ENCODE data around the gene RASL10B.

DNA sequence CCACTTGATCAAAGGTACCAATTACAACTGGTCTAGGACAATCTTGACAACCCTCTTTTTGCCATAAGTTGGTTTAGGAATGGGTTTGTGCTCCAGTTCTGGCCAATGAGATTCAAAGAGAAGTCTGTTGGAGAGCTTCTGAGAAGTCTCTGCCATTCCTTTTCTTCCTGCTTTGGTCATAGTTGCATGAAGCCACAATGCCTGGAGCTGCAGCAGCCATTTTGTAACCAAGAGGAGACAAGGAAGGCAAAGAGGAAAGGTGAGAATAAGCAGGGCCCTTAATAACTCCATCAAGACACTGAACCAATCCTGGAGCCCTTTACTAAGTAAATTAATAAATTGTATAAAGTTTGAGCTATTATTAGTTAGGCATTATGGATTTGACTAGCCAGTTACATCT, 25.8 kb downstream of the RASL10B start:
- TF ChIP-seq, protein P1, sequence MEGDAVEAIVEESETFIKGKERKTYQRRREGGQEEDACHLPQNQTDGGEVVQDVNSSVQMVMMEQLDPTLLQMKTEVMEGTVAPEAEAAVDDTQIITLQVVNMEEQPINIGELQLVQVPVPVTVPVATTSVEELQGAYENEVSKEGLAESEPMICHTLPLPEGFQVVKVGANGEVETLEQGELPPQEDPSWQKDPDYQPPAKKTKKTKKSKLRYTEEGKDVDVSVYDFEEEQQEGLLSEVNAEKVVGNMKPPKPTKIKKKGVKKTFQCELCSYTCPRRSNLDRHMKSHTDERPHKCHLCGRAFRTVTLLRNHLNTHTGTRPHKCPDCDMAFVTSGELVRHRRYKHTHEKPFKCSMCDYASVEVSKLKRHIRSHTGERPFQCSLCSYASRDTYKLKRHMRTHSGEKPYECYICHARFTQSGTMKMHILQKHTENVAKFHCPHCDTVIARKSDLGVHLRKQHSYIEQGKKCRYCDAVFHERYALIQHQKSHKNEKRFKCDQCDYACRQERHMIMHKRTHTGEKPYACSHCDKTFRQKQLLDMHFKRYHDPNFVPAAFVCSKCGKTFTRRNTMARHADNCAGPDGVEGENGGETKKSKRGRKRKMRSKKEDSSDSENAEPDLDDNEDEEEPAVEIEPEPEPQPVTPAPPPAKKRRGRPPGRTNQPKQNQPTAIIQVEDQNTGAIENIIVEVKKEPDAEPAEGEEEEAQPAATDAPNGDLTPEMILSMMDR (conservative IDR thresholded peaks at IDR 0.05; ENCODE audit: low read length), result no peak
- TF ChIP-seq EZH2phosphoT487 (IDR thresholded peaks at IDR 0.05; ENCODE audit: borderline replicate concordance, low read depth, low read length), result no peak

Measured in OCI-LY7 (cell line).